Glutamatergic neuron (in vitro differentiated cells): Measurements from ENCODE around the gene CSTA. TPM values are rescaled to one million over a fixed set of nuclear protein-coding genes. Genes with fewer than 3 reads are reported as not detected.

Source experiments
- DNase-seq: peaks from one replicate; pipeline ENCODE4 v3.0.0; 2022
- H3K27ac Mint-ChIP-seq: one replicate; pipeline ENCODE4 v1.8.0; 2020; ENCODE audit warnings: mild to moderate bottlenecking, mixed read lengths, inconsistent platforms; ENCODE audit not compliant: unreplicated experiment
- H3K27me3 Mint-ChIP-seq: one replicate; pipeline ENCODE4 v1.8.0; 2020; ENCODE audit warnings: mild to moderate bottlenecking, moderate library complexity, mixed read lengths, inconsistent platforms; ENCODE audit not compliant: unreplicated experiment
- H3K36me3 Mint-ChIP-seq: one replicate; pipeline ENCODE4 v1.8.0; 2020; ENCODE audit warnings: mild to moderate bottlenecking, mixed read lengths, inconsistent platforms; ENCODE audit not compliant: unreplicated experiment
- H3K4me1 Mint-ChIP-seq: one replicate; pipeline ENCODE4 v1.8.0; 2020; ENCODE audit warnings: mild to moderate bottlenecking, low read depth, mixed read lengths, inconsistent platforms; ENCODE audit not compliant: unreplicated experiment
- H3K4me3 Mint-ChIP-seq: one replicate; pipeline ENCODE4 v1.8.0; 2020; ENCODE audit warnings: mild to moderate bottlenecking, mixed read lengths, inconsistent platforms; ENCODE audit not compliant: unreplicated experiment
- H3K9me3 Mint-ChIP-seq: one replicate; pipeline ENCODE4 v1.8.0; 2020; ENCODE audit warnings: mild to moderate bottlenecking, moderate library complexity, mixed read lengths, inconsistent platforms; ENCODE audit not compliant: unreplicated experiment
- CTCF ChIP-seq: fragments of 200-600 bp; sonication (generic); IDR thresholded peaks from one replicate; pipeline ENCODE4 v1.5.0; 2021; ENCODE audit not compliant: partially characterized antibody, unreplicated experiment
- total RNA-seq: library from RNA; stranded (reverse); fragmentation: NEBNext Ultra II Directional; extraction: Animal tissue kit (Norgen Biotek cat#: 25700); gene quantifications from one replicate; pipeline ENCODE4 v1.2.1, GENCODE V29; 2021; ENCODE audit not compliant: unreplicated experiment

Gene CSTA
- total RNA-seq, 1 donor from 2014 or later: not detected

- no peak for DNase-seq
- no peak overlapping the region for H3K27ac Mint-ChIP-seq
- peaks cover 2% of the 10 kb centered on the region for H3K9me3 Mint-ChIP-seq
Measured at GRCh38 chr3:122312826-122313225, 12.2 kb upstream of the CSTA start.

GRCh38 chr3:122313281-122313680, 11.8 kb upstream of the CSTA start:
- Mint-ChIP-seq H3K4me3 (no peak overlapping the region), H3K9me3 (peaks cover 3% of the 10 kb centered on the region), H3K27me3 (peaks cover 2% of the 10 kb centered on the region), H3K4me1 (no peaks in the 10 kb centered on the region), H3K27ac (no peak overlapping the region), H3K36me3 (no peaks in the 10 kb centered on the region)
- no peak for TF ChIP-seq CTCF
- DNase-seq: no peak

More at GRCh38 chr3:122312826-122313225, 12.2 kb upstream of the CSTA start:
- H3K27me3 Mint-ChIP-seq: peaks cover 2% of the 10 kb centered on the region
- no peak overlapping the region for H3K4me3 Mint-ChIP-seq
- H3K4me1 Mint-ChIP-seq: no peaks in the 10 kb centered on the region
- no peak for TF ChIP-seq CTCF
- no peaks in the 10 kb centered on the region for H3K36me3 Mint-ChIP-seq

GRCh38 chr3:122314228-122314876, 10.7 kb upstream of the CSTA start:
- H3K27me3 Mint-ChIP-seq: peaks cover 2% of the 10 kb centered on the region
- H3K9me3 Mint-ChIP-seq: peaks cover 2% of the 10 kb centered on the region
- DNase-seq: no peak
- TF ChIP-seq CTCF: no peak
- H3K4me1 Mint-ChIP-seq: no peaks in the 10 kb centered on the region
- H3K36me3 Mint-ChIP-seq: no peaks in the 10 kb centered on the region
- no peak overlapping the region for H3K27ac Mint-ChIP-seq
- no peak overlapping the region for H3K4me3 Mint-ChIP-seq

GRCh38 chr3:122315619-122316018, 9.4 kb upstream of the CSTA start:
- DNase-seq: no peak
- peaks cover 2% of the 10 kb centered on the region for H3K27me3 Mint-ChIP-seq
- peaks cover 2% of the 10 kb centered on the region for H3K9me3 Mint-ChIP-seq
- no peak overlapping the region for H3K27ac Mint-ChIP-seq
- no peak for TF ChIP-seq CTCF
- no peak overlapping the region for H3K4me3 Mint-ChIP-seq
- no peaks in the 10 kb centered on the region for H3K4me1 Mint-ChIP-seq
- H3K36me3 Mint-ChIP-seq: no peaks in the 10 kb centered on the region

- DNase-seq: no peak
- no peak overlapping the region for H3K4me3 Mint-ChIP-seq
- H3K9me3 Mint-ChIP-seq: peaks cover 2% of the 10 kb centered on the region
- H3K27ac Mint-ChIP-seq: no peak overlapping the region
- no peaks in the 10 kb centered on the region for H3K4me1 Mint-ChIP-seq
- H3K27me3 Mint-ChIP-seq: peaks cover 2% of the 10 kb centered on the region
- no peak for TF ChIP-seq CTCF
- H3K36me3 Mint-ChIP-seq: no peaks in the 10 kb centered on the region
Measured at GRCh38 chr3:122316368-122316767, 8.7 kb upstream of the CSTA start.
